SK-N-SH treated with all-trans-retinoic acid at 6 μM for 48 hours (cell line): ENCODE data around the gene LONRF2.

Experiments
- ARNTL ChIP-seq: fragments of 450-650 bp; formaldehyde crosslinking; IDR thresholded peaks from 2 replicates; pipeline ENCODE4 v1.5.0; 2020; ENCODE audit warnings: low read depth, mild to moderate bottlenecking, moderate library complexity, borderline replicate concordance
- GLIS3 ChIP-seq: fragments of 250-450 bp; sonication (Bioruptor Pico); IDR thresholded peaks from 2 replicates; pipeline ENCODE4 v1.5.0; 2020; ENCODE audit warnings: mild to moderate bottlenecking, moderate library complexity
- SNAI2 ChIP-seq: fragments of 250-450 bp; sonication (Bioruptor Pico); IDR thresholded peaks from 2 replicates; pipeline ENCODE4 v1.5.0; 2020; ENCODE audit warnings: mild to moderate bottlenecking, moderate library complexity
- TSHZ2 ChIP-seq: fragments of 250-450 bp; sonication (Bioruptor Pico); IDR thresholded peaks from 2 replicates; pipeline ENCODE4 v1.5.0; 2020; ENCODE audit warnings: mild to moderate bottlenecking, moderate library complexity
- ZNF8 ChIP-seq: fragments of 450-650 bp; formaldehyde crosslinking; IDR thresholded peaks from 2 replicates; pipeline ENCODE4 v1.5.0; 2020; ENCODE audit warnings: mild to moderate bottlenecking, moderate library complexity

GRCh38 chr2:100289020-100289419 is 33.3 kb downstream of the LONRF2 start:
- TF ChIP-seq GLIS3 (CRISPR knock-in tag) = no peak
- no peak for TF ChIP-seq SNAI2 (CRISPR knock-in tag)
- no peak for TF ChIP-seq ZNF8
- no peak for TF ChIP-seq TSHZ2
- TF ChIP-seq ARNTL = no peak
